C4-2B (cell line): ENCODE data around the gene PRPH.

Experiments used
- ZFX ChIP-seq: fragments of 450-650 bp; IDR thresholded peaks from 2 replicates; pipeline ENCODE4 v1.6.1; 2017
- TF ChIP-seq, protein P1 (sequence below): fragments of 450-650 bp; conservative IDR thresholded peaks from 2 replicates; pipeline ENCODE4 v1.5.1; 2017; ENCODE audit warnings: mild to moderate bottlenecking

- TF ChIP-seq, protein P1, sequence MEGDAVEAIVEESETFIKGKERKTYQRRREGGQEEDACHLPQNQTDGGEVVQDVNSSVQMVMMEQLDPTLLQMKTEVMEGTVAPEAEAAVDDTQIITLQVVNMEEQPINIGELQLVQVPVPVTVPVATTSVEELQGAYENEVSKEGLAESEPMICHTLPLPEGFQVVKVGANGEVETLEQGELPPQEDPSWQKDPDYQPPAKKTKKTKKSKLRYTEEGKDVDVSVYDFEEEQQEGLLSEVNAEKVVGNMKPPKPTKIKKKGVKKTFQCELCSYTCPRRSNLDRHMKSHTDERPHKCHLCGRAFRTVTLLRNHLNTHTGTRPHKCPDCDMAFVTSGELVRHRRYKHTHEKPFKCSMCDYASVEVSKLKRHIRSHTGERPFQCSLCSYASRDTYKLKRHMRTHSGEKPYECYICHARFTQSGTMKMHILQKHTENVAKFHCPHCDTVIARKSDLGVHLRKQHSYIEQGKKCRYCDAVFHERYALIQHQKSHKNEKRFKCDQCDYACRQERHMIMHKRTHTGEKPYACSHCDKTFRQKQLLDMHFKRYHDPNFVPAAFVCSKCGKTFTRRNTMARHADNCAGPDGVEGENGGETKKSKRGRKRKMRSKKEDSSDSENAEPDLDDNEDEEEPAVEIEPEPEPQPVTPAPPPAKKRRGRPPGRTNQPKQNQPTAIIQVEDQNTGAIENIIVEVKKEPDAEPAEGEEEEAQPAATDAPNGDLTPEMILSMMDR, result no peak
- TF ChIP-seq ZFX, result no peak
Measured at GRCh38 chr12:49304161-49304560, 9.2 kb downstream of the PRPH start.
